Kidney (tissue), 14 donors: ENCODE data around the gene CLOCK. TPM values are rescaled to one million over a fixed set of nuclear protein-coding genes. Genes with fewer than 3 reads are reported as not detected.

Source experiments
- DNase-seq, 5 donors: peaks; one replicate each; pipeline ENCODE4 v3.0.0-alpha.2; 2013 to 2020
- FAIRE-seq: peaks from 2 replicates; lab custom pipeline; 2012; peaks lifted over from hg19 to GRCh38; lab: Jason Lieb, UNC
- H3K27ac ChIP-seq, 2 donors: one replicate each; pipeline ENCODE4 v1.7.0; 2013; ENCODE audit warnings: low read depth in 2 of 2, low read length in 2 of 2, inconsistent platforms in 1 of 2
- H3K27me3 ChIP-seq: one replicate; pipeline ENCODE4 v1.7.1; 2013; ENCODE audit warnings: low read length, inconsistent platforms; ENCODE audit not compliant: control insufficient read depth, insufficient read depth
- H3K36me3 ChIP-seq, 3 donors: one replicate each; pipeline versions ENCODE4 v1.7.0 to v1.7.1; 2013; ENCODE audit warnings: low read length in 3 of 3, control low read depth in 1 of 3, inconsistent platforms in 1 of 3; ENCODE audit not compliant: insufficient read depth in 3 of 3, control insufficient read depth in 2 of 3
- H3K4me1 ChIP-seq, 3 donors: one replicate each; pipeline versions ENCODE4 v1.7.0 to v1.7.1; 2013; ENCODE audit warnings: low read length in 3 of 3, inconsistent platforms in 1 of 3, low read depth in 1 of 3; ENCODE audit not compliant: control insufficient read depth in 2 of 3, insufficient read depth in 2 of 3
- H3K4me3 ChIP-seq, 3 donors: one replicate each; pipeline versions ENCODE4 v1.7.0 to v1.8.1; 2013; ENCODE audit warnings: low read length in 3 of 3, control low read depth in 1 of 3, inconsistent platforms in 1 of 3
- H3K9ac ChIP-seq, 3 donors: one replicate each; pipeline versions ENCODE4 v1.7.0 to v1.7.1; 2013; ENCODE audit warnings: low read length in 3 of 3, control low read depth in 1 of 3, inconsistent platforms in 1 of 3
- H3K9me3 ChIP-seq, 3 donors: one replicate each; pipeline versions ENCODE4 v1.7.0 to v1.7.1; 2013; ENCODE audit warnings: low read length in 3 of 3, control low read depth in 1 of 3, inconsistent platforms in 1 of 3; ENCODE audit not compliant: control insufficient read depth in 2 of 3, insufficient read depth in 1 of 3
- intact Hi-C: fragments of 100-400 bp; cut with DNase I; formaldehyde crosslinking; loops from one replicate; pipeline ENCODE4 v1.11.1; 2022
- polyA plus RNA-seq: library from polyadenylated mRNA; stranded (reverse); fragments of 350-450 nt; fragmentation: Illumina TruSeq; extraction: RNeasy Lipid Tissue Mini Kit (QIAGEN cat#74804); gene quantifications from one replicate; pipeline ENCODE4 v1.2.3, GENCODE V29; 2014; ENCODE audit warnings: low read depth, low replicate concordance; ENCODE audit not compliant: insufficient read depth
- total RNA-seq: library from RNA; stranded (reverse); fragmentation: NEBNext Ultra II Directional; extraction: Animal tissue kit (Norgen Biotek cat#: 25700); gene quantifications from one replicate; pipeline ENCODE4 v1.2.1, GENCODE V29; 2021
- TF ChIP-seq, protein P1 (sequence below): IDR thresholded peaks from 3 replicates; pipeline ENCODE4 v1.5.1; 2012; ENCODE audit warnings: mild to moderate bottlenecking, moderate library complexity, borderline replicate concordance; ENCODE audit not compliant: insufficient read depth; ENCODE audit errors: extremely low read depth
- donor health status: control.
- donor health status: control.
- donor health status: control.
- donor health status: control.
- donor health status: control.
- donor health status: DM: yes; HTN: yes; CAD: no.
- donor health status: Normal renal cell carcinoma (clear cell type).

CLOCK gene
- total and polyA plus RNA-seq, 2 donors from 2014 or later = 3.8 to 28.9 TPM

- TF ChIP-seq, protein P1, sequence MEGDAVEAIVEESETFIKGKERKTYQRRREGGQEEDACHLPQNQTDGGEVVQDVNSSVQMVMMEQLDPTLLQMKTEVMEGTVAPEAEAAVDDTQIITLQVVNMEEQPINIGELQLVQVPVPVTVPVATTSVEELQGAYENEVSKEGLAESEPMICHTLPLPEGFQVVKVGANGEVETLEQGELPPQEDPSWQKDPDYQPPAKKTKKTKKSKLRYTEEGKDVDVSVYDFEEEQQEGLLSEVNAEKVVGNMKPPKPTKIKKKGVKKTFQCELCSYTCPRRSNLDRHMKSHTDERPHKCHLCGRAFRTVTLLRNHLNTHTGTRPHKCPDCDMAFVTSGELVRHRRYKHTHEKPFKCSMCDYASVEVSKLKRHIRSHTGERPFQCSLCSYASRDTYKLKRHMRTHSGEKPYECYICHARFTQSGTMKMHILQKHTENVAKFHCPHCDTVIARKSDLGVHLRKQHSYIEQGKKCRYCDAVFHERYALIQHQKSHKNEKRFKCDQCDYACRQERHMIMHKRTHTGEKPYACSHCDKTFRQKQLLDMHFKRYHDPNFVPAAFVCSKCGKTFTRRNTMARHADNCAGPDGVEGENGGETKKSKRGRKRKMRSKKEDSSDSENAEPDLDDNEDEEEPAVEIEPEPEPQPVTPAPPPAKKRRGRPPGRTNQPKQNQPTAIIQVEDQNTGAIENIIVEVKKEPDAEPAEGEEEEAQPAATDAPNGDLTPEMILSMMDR = no peak
- Histone ChIP-seq H3K9me3 (no peaks in the 10 kb centered on the region), H3K4me3 (no peak overlapping the region), H3K9ac (no peak overlapping the region), H3K27me3 (no peaks in the 10 kb centered on the region), H3K27ac (no peak overlapping the region), H3K36me3 (peaks cover 7 to 8% (median 7%) of the 10 kb centered on the region in 3 donors), H3K4me1 (no peaks in the 10 kb centered on the region)
- intact Hi-C loops = no loop called here
- FAIRE-seq = no peak
- peak in 2 of 5 donors; percentile 50 to 78 for DNase-seq
These were observed 98.9 kb downstream of the CLOCK start for GRCh38 chr4:55447831-55448230.

DNA sequence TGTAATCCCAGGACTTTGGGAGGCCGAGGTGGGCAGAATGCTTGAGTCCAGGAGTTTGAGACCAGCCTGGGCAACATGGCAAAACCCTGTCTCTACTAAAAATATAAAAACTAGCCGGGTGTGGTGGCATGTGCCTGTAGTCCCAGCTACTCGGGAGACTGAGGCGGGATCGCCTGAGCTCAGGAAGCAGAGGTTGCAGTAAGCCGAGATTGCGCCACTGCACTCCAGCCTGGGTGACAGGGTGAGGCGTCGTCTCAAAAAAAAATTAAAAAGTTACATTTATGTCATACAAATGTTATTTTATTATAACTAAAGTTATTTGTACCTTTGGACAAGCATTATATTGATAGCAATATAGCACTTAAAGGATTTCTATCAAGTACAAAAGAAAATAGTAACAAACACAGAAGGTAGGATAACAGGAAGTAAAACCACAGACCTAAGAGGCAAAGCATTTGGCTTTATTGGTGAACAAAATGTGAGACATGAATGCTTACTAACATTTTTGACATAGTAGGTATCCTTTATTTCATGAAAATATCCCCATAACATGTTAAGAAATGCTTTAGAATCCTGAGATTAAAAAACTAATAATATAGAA is 99.5 kb downstream of the CLOCK start:
- FAIRE-seq = no peak

GRCh38 chr4:55446578-55446922 is 100.2 kb downstream of the CLOCK start:
- DNase-seq = no peak
- Histone ChIP-seq H3K27me3 (no peaks in the 10 kb centered on the region), H3K4me1 (no peaks in the 10 kb centered on the region), H3K27ac (no peak overlapping the region), H3K4me3 (no peak overlapping the region), H3K36me3 (peaks cover 0 to 6% (median 6%) of the 10 kb centered on the region in 3 donors), H3K9me3 (no peaks in the 10 kb centered on the region), H3K9ac (no peak overlapping the region)
- peak; percentile 46 for FAIRE-seq
- TF ChIP-seq, protein P1 = no peak
- intact Hi-C loops = no loop called here

More for the DNA sequence above, 99.5 kb downstream of the CLOCK start:
- Histone ChIP-seq H3K27ac (no peak overlapping the region), H3K9me3 (no peaks in the 10 kb centered on the region), H3K9ac (no peak overlapping the region), H3K36me3 (peaks cover 3 to 8% (median 8%) of the 10 kb centered on the region in 3 donors), H3K27me3 (no peaks in the 10 kb centered on the region), H3K4me3 (no peak overlapping the region), H3K4me1 (no peaks in the 10 kb centered on the region)
- DNase-seq = no peak
- intact Hi-C loops = no loop called here
- TF ChIP-seq, protein P1 = no peak
